Endodermal cell (in vitro differentiated cells): ENCODE data around the gene ITGB1. TPM values are rescaled to one million over a fixed set of nuclear protein-coding genes. Genes with fewer than 3 reads are reported as not detected.

Experiments
- DNase-seq: peaks from one replicate; pipeline ENCODE4 v3.0.0-alpha.2; 2017
- H3K27ac ChIP-seq: 2 replicates; pipeline ENCODE4 v1.5.1; 2013; ENCODE audit warnings: mild to moderate bottlenecking, low read depth, low read length, moderate library complexity
- H3K27me3 ChIP-seq: 2 replicates; pipeline ENCODE4 v1.6.1; 2013; ENCODE audit warnings: mild to moderate bottlenecking, low read length, moderate library complexity; ENCODE audit not compliant: insufficient read depth, control insufficient read depth, poor library complexity, severe bottlenecking
- H3K36me3 ChIP-seq: 2 replicates; pipeline ENCODE4 v1.7.0; 2013; ENCODE audit warnings: mild to moderate bottlenecking, low read length, moderate library complexity; ENCODE audit not compliant: control insufficient read depth, insufficient read depth
- H3K4me1 ChIP-seq: one replicate; pipeline ENCODE4 v1.7.0; 2013; ENCODE audit warnings: low read length; ENCODE audit not compliant: control insufficient read depth, insufficient read depth
- H3K4me3 ChIP-seq: 2 replicates; pipeline ENCODE4 v1.5.1; 2013; ENCODE audit warnings: mild to moderate bottlenecking, low read length, moderate library complexity
- H3K9ac ChIP-seq: 2 replicates; pipeline ENCODE4 v1.6.1; 2013; ENCODE audit warnings: mild to moderate bottlenecking, low read length, moderate library complexity; ENCODE audit not compliant: poor library complexity, severe bottlenecking; ENCODE audit errors: extremely low read depth
- H3K9me3 ChIP-seq: 2 replicates; pipeline ENCODE4 v1.6.1; 2013; ENCODE audit warnings: mild to moderate bottlenecking, low read length, moderate library complexity; ENCODE audit not compliant: control insufficient read depth
- H3K27ac Mint-ChIP-seq: 2 replicates; pipeline ENCODE4 v1.8.0; 2020; ENCODE audit warnings: mixed read lengths
- H3K27me3 Mint-ChIP-seq: 2 replicates; pipeline ENCODE4 v1.8.0; 2021; ENCODE audit warnings: mild to moderate bottlenecking, mixed read lengths; ENCODE audit not compliant: insufficient read depth
- H3K36me3 Mint-ChIP-seq: 2 replicates; pipeline ENCODE4 v1.8.0; 2020; ENCODE audit warnings: low read depth, mixed read lengths
- H3K4me1 Mint-ChIP-seq: 2 replicates; pipeline ENCODE4 v1.8.0; 2020; ENCODE audit warnings: mixed read lengths
- H3K4me3 Mint-ChIP-seq: 2 replicates; pipeline ENCODE4 v1.8.0; 2020; ENCODE audit warnings: mild to moderate bottlenecking, moderate library complexity, mixed read lengths
- H3K9me3 Mint-ChIP-seq: 2 replicates; pipeline ENCODE4 v1.8.0; 2020; ENCODE audit warnings: mild to moderate bottlenecking, mixed read lengths
- WGBS, 2 experiments: methylation state at CpG; one replicate each; pipeline versions ENCODE4 v1.1.5 to v1.1.7; 2013; ENCODE audit warnings: missing lambda C conversion rate in 2 of 2, mixed read lengths in 1 of 2; ENCODE audit not compliant: insufficient coverage in 1 of 2, insufficient read length in 1 of 2; 5-methylcytosine and 5-hydroxymethylcytosine counted together
- total RNA-seq, 2 donors: library from RNA; stranded (reverse); fragmentation: NEBNext Ultra II Directional in 1 of 2; extraction: Animal tissue kit (Norgen Biotek cat#: 25700) in 1 of 2; gene quantifications; 2 replicates in 1 of 2; 3 replicates in 1 of 2; pipeline ENCODE4 v1.2.1, GENCODE V29; 2021
- TF ChIP-seq, protein P1 (sequence below): fragments of 200-600 bp; sonication (generic); conservative IDR thresholded peaks from 2 replicates; pipeline ENCODE4 v1.5.0; 2021; ENCODE audit warnings: antibody characterized with exemption, mild to moderate bottlenecking

Gene ITGB1
- total RNA-seq, 2 donors from 2014 or later = 239 to 285 TPM

DNA sequence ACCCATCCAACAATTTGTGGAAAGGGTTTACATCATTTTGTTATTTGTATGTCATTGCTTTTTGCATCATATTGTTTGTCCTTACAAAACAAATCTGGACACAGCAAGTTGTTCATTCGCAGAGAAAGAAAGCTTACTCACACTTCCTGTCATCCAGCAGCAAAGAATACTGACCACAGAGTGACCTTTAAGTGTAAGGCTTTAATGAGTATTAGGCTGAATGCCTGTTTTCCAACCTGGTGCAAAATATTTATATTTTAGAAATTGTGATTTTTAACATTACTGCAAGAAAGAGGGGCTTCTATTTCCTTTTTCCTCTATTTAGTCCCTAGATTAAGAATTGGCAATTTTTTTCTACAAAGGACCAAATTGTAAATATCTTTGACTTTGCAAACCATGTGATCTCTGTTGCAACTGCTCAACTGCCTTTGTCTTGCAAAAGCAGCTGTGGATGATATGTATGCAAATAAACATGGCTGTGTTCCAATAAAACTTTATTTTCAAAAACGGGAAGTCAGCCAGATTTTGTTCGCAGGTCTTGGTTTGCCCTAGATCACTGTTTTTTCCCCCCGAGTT is 27.8 kb upstream of the ITGB1 start:
- H3K27me3 Mint-ChIP-seq = no peaks in the 10 kb centered on the region
- H3K27ac Mint-ChIP-seq = no peak overlapping the region
- Histone ChIP-seq H3K4me3 (no peak overlapping the region), H3K27me3 (no peaks in the 10 kb centered on the region), H3K36me3 (no peaks in the 10 kb centered on the region), H3K4me1 (peaks cover 10% of the 10 kb centered on the region), H3K9ac (no peak overlapping the region), H3K27ac (no peak overlapping the region), H3K9me3 (peaks cover 5% of the 10 kb centered on the region)
- peaks cover 38% of the 10 kb centered on the region for H3K4me1 Mint-ChIP-seq
- H3K4me3 Mint-ChIP-seq = no peak overlapping the region
- peaks cover 3% of the 10 kb centered on the region for H3K36me3 Mint-ChIP-seq
- 83 to 85% methylated on average over 3 to 4 of the region's 4 CpGs for WGBS, 2 experiments
- DNase-seq = no peak
- TF ChIP-seq, protein P1, sequence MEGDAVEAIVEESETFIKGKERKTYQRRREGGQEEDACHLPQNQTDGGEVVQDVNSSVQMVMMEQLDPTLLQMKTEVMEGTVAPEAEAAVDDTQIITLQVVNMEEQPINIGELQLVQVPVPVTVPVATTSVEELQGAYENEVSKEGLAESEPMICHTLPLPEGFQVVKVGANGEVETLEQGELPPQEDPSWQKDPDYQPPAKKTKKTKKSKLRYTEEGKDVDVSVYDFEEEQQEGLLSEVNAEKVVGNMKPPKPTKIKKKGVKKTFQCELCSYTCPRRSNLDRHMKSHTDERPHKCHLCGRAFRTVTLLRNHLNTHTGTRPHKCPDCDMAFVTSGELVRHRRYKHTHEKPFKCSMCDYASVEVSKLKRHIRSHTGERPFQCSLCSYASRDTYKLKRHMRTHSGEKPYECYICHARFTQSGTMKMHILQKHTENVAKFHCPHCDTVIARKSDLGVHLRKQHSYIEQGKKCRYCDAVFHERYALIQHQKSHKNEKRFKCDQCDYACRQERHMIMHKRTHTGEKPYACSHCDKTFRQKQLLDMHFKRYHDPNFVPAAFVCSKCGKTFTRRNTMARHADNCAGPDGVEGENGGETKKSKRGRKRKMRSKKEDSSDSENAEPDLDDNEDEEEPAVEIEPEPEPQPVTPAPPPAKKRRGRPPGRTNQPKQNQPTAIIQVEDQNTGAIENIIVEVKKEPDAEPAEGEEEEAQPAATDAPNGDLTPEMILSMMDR = no peak
- H3K9me3 Mint-ChIP-seq = peaks cover 12% of the 10 kb centered on the region

DNA sequence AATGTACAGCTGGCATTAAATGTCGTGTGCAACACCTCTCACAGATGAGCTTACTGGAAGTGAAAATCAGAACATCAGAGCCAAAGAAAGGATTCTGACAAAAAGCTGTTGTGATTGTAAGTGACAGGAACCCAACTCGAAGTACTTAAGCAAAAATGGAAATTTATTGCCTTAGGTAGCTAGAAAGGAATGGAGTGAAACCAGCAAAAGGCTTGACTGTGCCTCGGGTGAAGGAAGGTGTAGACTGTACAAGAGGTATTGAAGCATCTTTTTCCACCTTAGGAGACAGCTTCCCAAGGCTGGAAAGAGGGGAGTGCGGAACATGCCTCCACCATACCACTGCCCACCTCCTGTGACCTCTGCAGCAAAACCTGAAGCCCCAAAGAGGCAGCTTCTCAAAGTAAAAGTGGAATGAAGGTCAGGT is 27.3 kb upstream of the ITGB1 start:
- H3K27me3 ChIP-seq = no peaks in the 10 kb centered on the region
- Mint-ChIP-seq H3K4me3 (no peak overlapping the region), H3K9me3 (peaks cover 8% of the 10 kb centered on the region), H3K4me1 (peaks cover 41% of the 10 kb centered on the region), H3K27me3 (no peaks in the 10 kb centered on the region), H3K27ac (no peak overlapping the region), H3K36me3 (no peaks in the 10 kb centered on the region)
- H3K27ac ChIP-seq = no peak overlapping the region
- H3K36me3 ChIP-seq = no peaks in the 10 kb centered on the region
- H3K9me3 ChIP-seq = no peaks in the 10 kb centered on the region
- H3K4me3 ChIP-seq = no peak overlapping the region
- DNase-seq = no peak
- TF ChIP-seq, protein P1 = no peak
- WGBS, 2 experiments = 85 to 89% methylated on average over 4 of the region's 4 CpGs
- peaks cover 10% of the 10 kb centered on the region for H3K4me1 ChIP-seq
- no peak overlapping the region for H3K9ac ChIP-seq

DNA sequence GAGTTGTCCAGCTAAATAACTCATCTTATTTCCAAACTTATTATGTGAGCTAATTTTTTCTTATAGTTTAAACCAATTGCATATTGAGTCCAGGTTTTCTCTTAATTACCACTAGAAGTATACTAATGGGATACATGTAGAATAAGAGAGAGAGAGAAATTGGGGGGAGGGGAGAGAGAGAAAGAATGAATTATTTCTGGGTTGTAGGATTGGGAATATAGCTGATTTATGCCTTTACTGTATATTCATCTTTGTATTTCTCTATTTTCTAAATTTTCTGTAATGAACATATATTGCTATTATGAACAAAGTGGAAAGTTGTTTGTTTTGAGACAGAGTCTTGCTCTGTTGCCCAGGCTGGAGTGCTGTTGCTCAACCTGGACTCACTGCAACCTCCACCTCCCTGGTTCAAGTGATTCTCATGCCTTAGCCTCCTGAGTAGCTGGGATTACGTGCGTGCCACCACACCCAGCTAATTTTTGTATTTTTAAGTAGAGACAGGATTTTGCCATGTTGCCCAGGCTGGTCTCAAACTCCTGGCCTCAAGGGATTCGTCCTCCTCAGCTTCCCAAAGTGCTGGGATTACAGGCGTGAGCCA is 26.1 kb upstream of the ITGB1 start:
- Mint-ChIP-seq H3K36me3 (no peaks in the 10 kb centered on the region), H3K27ac (peak overlapping the region; percentile 83), H3K4me1 (peaks cover 40% of the 10 kb centered on the region), H3K27me3 (no peaks in the 10 kb centered on the region), H3K4me3 (no peak overlapping the region), H3K9me3 (no peaks in the 10 kb centered on the region)
- no peak for DNase-seq
- Histone ChIP-seq H3K27me3 (no peaks in the 10 kb centered on the region), H3K9me3 (no peaks in the 10 kb centered on the region), H3K36me3 (no peaks in the 10 kb centered on the region), H3K27ac (no peak overlapping the region), H3K9ac (no peak overlapping the region), H3K4me3 (peak overlapping the region; percentile 1), H3K4me1 (peaks cover 10% of the 10 kb centered on the region)
- 81 to 97% methylated on average over 3 to 4 of the region's 4 CpGs for WGBS, 2 experiments
- TF ChIP-seq, protein P1 = no peak
